Vagina (tissue), 2 donors: ENCODE data around the gene ARHGAP18.
A peak's percentile ranks its signal among the peaks of the same experiment; 100 is the strongest.

Source experiments
- CTCF ChIP-seq, 3 experiments: fragments of 450-650 bp in 2 of 3; fragments of 200-600 bp in 1 of 3; sonication (generic) in 1 of 3; IDR thresholded peaks; one replicate each; pipeline ENCODE4 v1.5.1; 2017 to 2019; ENCODE audit warnings: antibody characterized with exemption in 3 of 3, mild to moderate bottlenecking in 2 of 3, moderate library complexity in 2 of 3
- POLR2A ChIP-seq, 2 donors: fragments of 450-650 bp; IDR thresholded peaks; one replicate each; pipeline ENCODE4 v1.6.1; 2017; ENCODE audit warnings: antibody characterized with exemption in 2 of 2, mild to moderate bottlenecking in 2 of 2, moderate library complexity in 2 of 2

- TF ChIP-seq POLR2A (IDR thresholded peaks at IDR 0.05), result no peak
- peak in 1 of 3 experiments; percentile 11 for TF ChIP-seq CTCF (IDR thresholded peaks at IDR 0.05)
These were observed 142.6 kb downstream of the ARHGAP18 start for GRCh38 chr6:129567374-129567773.
